Measurements from ENCODE around the gene THTPA. TPM values are rescaled to one million over a fixed set of nuclear protein-coding genes. Genes with fewer than 3 reads are reported as not detected.

Gene THTPA
- total RNA-seq, 1 donor from 2014 or later, result 7.7 TPM

DNA sequence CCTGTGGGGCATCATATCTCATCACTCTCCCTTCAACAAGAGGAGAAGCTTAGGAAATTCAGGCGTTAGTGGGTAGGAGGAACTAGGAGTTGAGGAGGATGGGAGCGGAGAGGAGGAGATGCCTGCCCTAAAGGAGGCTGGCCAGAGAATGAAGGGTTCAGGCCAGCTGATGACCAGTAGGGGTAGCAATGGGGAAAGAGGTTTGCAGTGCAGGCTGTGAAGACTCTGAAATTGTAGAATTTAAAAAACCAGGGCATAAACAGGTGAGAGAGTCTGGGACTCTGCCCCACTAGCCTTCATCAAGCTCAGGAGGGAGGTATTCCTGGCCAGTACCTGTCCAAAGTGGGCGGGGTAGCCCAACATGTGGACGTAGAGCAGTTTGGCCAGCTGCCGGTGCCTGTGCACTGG is 10.7 kb downstream of the THTPA start:
- no peak for TF ChIP-seq EZH2phosphoT487 (IDR thresholded peaks at IDR 0.05)
- TF ChIP-seq EZH2 (IDR thresholded peaks at IDR 0.05), result no peak
- TF ChIP-seq, protein P1, sequence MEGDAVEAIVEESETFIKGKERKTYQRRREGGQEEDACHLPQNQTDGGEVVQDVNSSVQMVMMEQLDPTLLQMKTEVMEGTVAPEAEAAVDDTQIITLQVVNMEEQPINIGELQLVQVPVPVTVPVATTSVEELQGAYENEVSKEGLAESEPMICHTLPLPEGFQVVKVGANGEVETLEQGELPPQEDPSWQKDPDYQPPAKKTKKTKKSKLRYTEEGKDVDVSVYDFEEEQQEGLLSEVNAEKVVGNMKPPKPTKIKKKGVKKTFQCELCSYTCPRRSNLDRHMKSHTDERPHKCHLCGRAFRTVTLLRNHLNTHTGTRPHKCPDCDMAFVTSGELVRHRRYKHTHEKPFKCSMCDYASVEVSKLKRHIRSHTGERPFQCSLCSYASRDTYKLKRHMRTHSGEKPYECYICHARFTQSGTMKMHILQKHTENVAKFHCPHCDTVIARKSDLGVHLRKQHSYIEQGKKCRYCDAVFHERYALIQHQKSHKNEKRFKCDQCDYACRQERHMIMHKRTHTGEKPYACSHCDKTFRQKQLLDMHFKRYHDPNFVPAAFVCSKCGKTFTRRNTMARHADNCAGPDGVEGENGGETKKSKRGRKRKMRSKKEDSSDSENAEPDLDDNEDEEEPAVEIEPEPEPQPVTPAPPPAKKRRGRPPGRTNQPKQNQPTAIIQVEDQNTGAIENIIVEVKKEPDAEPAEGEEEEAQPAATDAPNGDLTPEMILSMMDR (IDR thresholded peaks at IDR 0.05), result peak; percentile 27
- peak; percentile 39 for DNase-seq (ENCODE audit: low spot score)
- peaks cover 10% of the 10 kb centered on the region for H3K79me2 ChIP-seq (ENCODE audit: low read depth)
- H3K27me3 Mint-ChIP-seq (ENCODE audit: insufficient read depth, low read depth), result peaks cover 12% of the 10 kb centered on the region
- H3K27ac ChIP-seq, result no peak overlapping the region
- H3K27ac Mint-ChIP-seq, result no peak overlapping the region
- peak overlapping the region; percentile 73 for H3K4me3 ChIP-seq
- no peaks in the 10 kb centered on the region for H3K9me3 Mint-ChIP-seq
- H3K27me3 ChIP-seq, result no peaks in the 10 kb centered on the region
- peaks cover 8% of the 10 kb centered on the region for H4K20me1 ChIP-seq (ENCODE audit: low read depth)
- H3K4me2 ChIP-seq, result peak overlapping the region; percentile 86
- peaks cover 34% of the 10 kb centered on the region for H3K4me1 Mint-ChIP-seq
- no peaks in the 10 kb centered on the region for H3K9me3 ChIP-seq (ENCODE audit: low read depth)
- no peak overlapping the region for H2AFZ ChIP-seq (replicated peaks)
- H3K36me3 Mint-ChIP-seq, result no peaks in the 10 kb centered on the region
- H3K4me1 ChIP-seq, result peaks cover 29% of the 10 kb centered on the region
- peak overlapping the region; percentile 90 for H3K4me3 Mint-ChIP-seq
- H3K36me3 ChIP-seq, result no peaks in the 10 kb centered on the region
- H3K9ac ChIP-seq, result peak overlapping the region; percentile 14
- H3F3A ChIP-seq (ENCODE audit: low read depth), result peaks cover 32% of the 10 kb centered on the region

DNA sequence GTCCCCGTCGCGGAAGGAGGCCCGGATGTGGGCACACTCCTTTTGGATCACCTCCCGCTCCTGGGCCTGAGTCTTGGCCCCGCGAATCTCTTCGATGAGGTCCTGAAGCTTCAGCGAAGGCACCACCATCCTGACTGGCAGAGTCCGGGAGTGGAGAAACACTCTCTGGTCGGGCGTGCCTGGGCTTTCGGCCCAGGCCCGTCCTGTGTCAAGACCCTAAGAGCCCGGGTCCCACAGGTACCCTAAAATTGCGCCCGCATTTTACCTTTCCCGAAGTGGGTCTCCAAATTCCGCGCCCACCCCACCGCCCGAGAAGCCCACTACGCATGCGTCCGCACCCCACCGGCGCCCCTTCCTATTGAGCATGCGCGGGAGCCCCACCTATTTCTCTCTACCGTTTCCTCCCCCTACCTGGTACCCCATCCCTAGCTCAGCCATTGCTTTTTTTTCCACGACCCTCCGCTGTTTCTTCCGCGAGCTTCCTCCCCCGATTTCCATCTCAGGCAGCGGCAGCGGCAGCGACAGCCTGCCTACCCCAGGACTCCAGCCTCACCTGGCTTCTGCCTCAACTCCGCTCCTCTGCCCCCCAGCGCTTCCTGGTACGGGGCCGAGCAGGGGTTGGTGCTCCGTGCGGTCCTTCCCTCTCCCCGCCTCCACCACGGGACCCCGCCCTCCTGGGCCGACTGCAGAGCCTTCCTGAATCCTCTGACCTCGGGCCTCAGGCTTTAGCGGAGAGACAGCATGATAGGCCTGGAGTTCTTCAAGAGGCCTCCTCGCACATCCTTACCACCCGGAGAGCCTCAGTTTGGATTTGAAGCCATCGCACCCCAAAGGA is 11.3 kb downstream of the THTPA start, which contains the start of gene AP1G2:
TSS of gene AP1G2 (minus strand) at position 606 of the 835 bp plus-strand sequence. CDS start at position 129, 477 bp downstream.
- peak within 1 kb of the TSS; percentile 81 for H2AFZ ChIP-seq (replicated peaks)
- Mint-ChIP-seq H3K27ac (peak within 1 kb of the TSS; percentile 97), H3K4me3 (peak within 1 kb of the TSS; percentile 90)

DNA sequence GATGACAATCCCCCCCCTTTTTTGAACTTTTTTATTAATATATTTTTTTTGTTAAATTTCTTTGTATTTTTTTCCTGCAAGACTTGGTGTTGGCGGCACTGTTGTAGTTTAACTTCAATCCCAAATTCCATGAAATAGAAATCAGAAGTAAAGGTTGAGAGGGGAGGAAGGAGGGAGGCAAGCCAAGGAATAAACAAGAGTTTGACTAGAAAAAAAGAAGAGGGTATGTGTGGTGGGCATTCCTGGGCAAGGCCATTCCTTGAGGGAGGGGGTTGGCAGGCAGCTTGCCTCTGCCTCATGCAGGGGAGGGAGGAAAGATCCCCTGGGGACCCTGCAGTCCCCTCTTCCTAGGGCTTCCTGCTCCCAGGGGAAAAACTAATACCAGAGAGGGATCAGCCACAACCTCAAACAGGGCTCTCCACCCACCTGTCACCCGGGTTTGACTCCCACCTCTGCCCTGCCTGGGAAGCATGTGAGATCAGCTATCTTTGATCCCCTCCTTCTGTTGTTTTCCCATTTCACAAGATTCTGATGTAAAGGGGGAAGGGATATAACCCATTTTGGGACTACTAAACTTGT is 12.0 kb downstream of the THTPA start:
- DNase-seq (ENCODE audit: low spot score), result no peak
- Mint-ChIP-seq H3K4me3 (peak overlapping the region; percentile 90), H3K36me3 (no peaks in the 10 kb centered on the region), H3K9me3 (no peaks in the 10 kb centered on the region), H3K4me1 (peaks cover 42% of the 10 kb centered on the region), H3K27me3 (ENCODE audit: insufficient read depth, low read depth) (peaks cover 12% of the 10 kb centered on the region), H3K27ac (no peak overlapping the region)
- Histone ChIP-seq H3K4me1 (peaks cover 29% of the 10 kb centered on the region), H3K79me2 (ENCODE audit: low read depth) (peaks cover 10% of the 10 kb centered on the region), H3K9me3 (ENCODE audit: low read depth) (no peaks in the 10 kb centered on the region), H3K27ac (no peak overlapping the region), H4K20me1 (ENCODE audit: low read depth) (peaks cover 3% of the 10 kb centered on the region), H2AFZ (replicated peaks) (no peak overlapping the region), H3K9ac (no peak overlapping the region), H3K36me3 (no peaks in the 10 kb centered on the region), H3K27me3 (no peaks in the 10 kb centered on the region), H3F3A (ENCODE audit: low read depth) (peaks cover 29% of the 10 kb centered on the region), H3K4me3 (peak overlapping the region; percentile 73), H3K4me2 (peak overlapping the region; percentile 86)
- TF ChIP-seq, protein P1 (IDR thresholded peaks at IDR 0.05), result no peak
- no peak for TF ChIP-seq EZH2phosphoT487 (IDR thresholded peaks at IDR 0.05)
- no peak for TF ChIP-seq EZH2 (IDR thresholded peaks at IDR 0.05)

More for the DNA sequence above, 11.3 kb downstream of the THTPA start, which contains the start of gene AP1G2:
- Histone ChIP-seq H3K27ac (no peak within 1 kb of the TSS), H3K9ac (peak within 1 kb of the TSS; percentile 14), H3K27me3 (no peaks in the 10 kb centered on the region), H3K9me3 (ENCODE audit: low read depth) (no peaks in the 10 kb centered on the region), H3F3A (ENCODE audit: low read depth) (peaks cover 32% of the 10 kb centered on the region), H3K4me2 (peak within 1 kb of the TSS; percentile 86), H3K4me3 (peak within 1 kb of the TSS; percentile 73), H3K36me3 (no peaks in the 10 kb centered on the region), H4K20me1 (ENCODE audit: low read depth) (peaks cover 6% of the 10 kb centered on the region), H3K79me2 (ENCODE audit: low read depth) (peaks cover 10% of the 10 kb centered on the region), H3K4me1 (peaks cover 29% of the 10 kb centered on the region)
- Mint-ChIP-seq H3K36me3 (no peaks in the 10 kb centered on the region), H3K27me3 (ENCODE audit: insufficient read depth, low read depth) (peaks cover 12% of the 10 kb centered on the region), H3K9me3 (no peaks in the 10 kb centered on the region), H3K4me1 (peaks cover 39% of the 10 kb centered on the region)
- TF ChIP-seq, protein P1 (IDR thresholded peaks at IDR 0.05), result no peak
- TF ChIP-seq EZH2phosphoT487 (IDR thresholded peaks at IDR 0.05) (no peak), EZH2 (IDR thresholded peaks at IDR 0.05) (no peak)
- peak; percentile 84 for DNase-seq (ENCODE audit: low spot score)

Measured in neural progenitor cell (in vitro differentiated cells).